Right lobe of liver (tissue), 6 donors: Measurements from ENCODE around the gene PPP1R13L. TPM values are rescaled to one million over a fixed set of nuclear protein-coding genes. Genes with fewer than 3 reads are reported as not detected.
A peak's percentile ranks its signal among the peaks of the same experiment; 100 is the strongest.

Experiments
- ATAC-seq, 4 donors: fragments of 200-7000 bp; cut with Tn5 transposase; one replicate each; pipeline ENCODE4 v1.9.1; 2020; ENCODE audit warnings: mild to moderate bottlenecking in 4 of 4, moderate library complexity in 4 of 4
- DNase-seq, 3 donors: peaks; one replicate each; pipeline ENCODE4 v3.0.0-alpha.2; 2020
- H3K27ac ChIP-seq, 3 donors: fragments of 200-600 bp; one replicate each; pipeline ENCODE4 v1.8.0; 2022
- H3K27me3 ChIP-seq, 2 donors: fragments of 200-600 bp; one replicate each; pipeline ENCODE4 v1.8.0; 2022
- H3K36me3 ChIP-seq, 4 donors: fragments of 200-600 bp; sonication (generic) in 1 of 4; one replicate each; pipeline versions ENCODE4 v1.5.1 to v1.8.0; 2017 to 2022; ENCODE audit warnings: control low read depth in 1 of 4
- H3K4me1 ChIP-seq, 4 donors: fragments of 200-600 bp; sonication (generic) in 1 of 4; one replicate each; pipeline versions ENCODE4 v1.5.1 to v1.8.0; 2017 to 2022; ENCODE audit warnings: control low read depth in 1 of 4
- H3K4me3 ChIP-seq, 3 donors: fragments of 200-600 bp; one replicate each; pipeline ENCODE4 v1.8.0; 2022
- H3K9me3 ChIP-seq, 4 donors: fragments of 200-600 bp; sonication (generic) in 1 of 4; one replicate each; pipeline versions ENCODE4 v1.5.1 to v1.8.0; 2017 to 2022; ENCODE audit warnings: control low read depth in 1 of 4
- POLR2A ChIP-seq: fragments of 450-650 bp; IDR thresholded peaks from one replicate; pipeline ENCODE4 v1.6.1; 2017; ENCODE audit warnings: antibody characterized with exemption, mild to moderate bottlenecking
- WGBS: methylation state at CpG from one replicate; pipeline ENCODE4 v1.1.6; 2018; ENCODE audit warnings: low coverage, low lambda C conversion rate; ENCODE audit not compliant: insufficient coverage; ENCODE audit errors: missing lambda C conversion rate; 5-methylcytosine and 5-hydroxymethylcytosine counted together
- intact Hi-C, 2 donors: fragments of 100-400 bp; cut with DNase I; formaldehyde crosslinking; loops; one replicate each; pipeline versions ENCODE4 v1.11.2 to v1.14.1; 2022
- total RNA-seq, 6 experiments: library from RNA; depleted of rRNA in 2 of 6; stranded (reverse); fragments of >200 nt in 2 of 6; fragmentation: NEBNext Ultra II Directional in 3 of 6; extraction: Animal tissue kit (Norgen Biotek cat#: 25700) in 3 of 6; gene quantifications; one replicate each; pipeline versions ENCODE4 v1.1.0 to v1.2.4, GENCODE V29; 2016 to 2023
- TF ChIP-seq, protein P1 (sequence below), 4 donors: fragments of 200-600 bp in 3 of 4; fragments of 450-650 bp in 1 of 4; IDR thresholded peaks; one replicate each; pipeline versions ENCODE4 v1.5.1 to v1.8.0; 2016 to 2022; ENCODE audit warnings: antibody characterized with exemption in 4 of 4, mild to moderate bottlenecking in 2 of 4
- donor health status: DM: no; HTN: yes; CAD: no.
- donor health status: DM: no; HTN: no; CAD: no.
- donor health status: DM: no; HTN: no; CAD: no.
- donor health status: DM: no; HTN: yes; CAD: no.
- donor health status: DM: no; HTN: yes; CAD: no.

Gene PPP1R13L
- total RNA-seq, 6 experiments from 2014 or later, result 6.9 to 22.9 (median 14.6) TPM

- peak; percentile 96 to 98 (median 97) for DNase-seq
- Histone ChIP-seq H3K9me3 (no peaks in the 10 kb centered on the region), H3K4me1 (peaks cover 0 to 13% (median 6%) of the 10 kb centered on the region in 4 donors), H3K4me3 (peak overlapping the region; percentile 35 to 46 (median 39)), H3K27ac (peak overlapping the region; percentile 64 to 72 (median 65)), H3K27me3 (no peaks in the 10 kb centered on the region), H3K36me3 (no peaks in the 10 kb centered on the region)
- WGBS, result 7% methylated on average over 39 of the region's 47 CpGs
- intact Hi-C loops, result loop anchor here in 1 of 2 donors (5.0 kb wide), 1 partner anchor 33 kb away; no protein-coding TSS in a partner anchor
- TF ChIP-seq POLR2A, result peak; percentile 12
- TF ChIP-seq, protein P1, sequence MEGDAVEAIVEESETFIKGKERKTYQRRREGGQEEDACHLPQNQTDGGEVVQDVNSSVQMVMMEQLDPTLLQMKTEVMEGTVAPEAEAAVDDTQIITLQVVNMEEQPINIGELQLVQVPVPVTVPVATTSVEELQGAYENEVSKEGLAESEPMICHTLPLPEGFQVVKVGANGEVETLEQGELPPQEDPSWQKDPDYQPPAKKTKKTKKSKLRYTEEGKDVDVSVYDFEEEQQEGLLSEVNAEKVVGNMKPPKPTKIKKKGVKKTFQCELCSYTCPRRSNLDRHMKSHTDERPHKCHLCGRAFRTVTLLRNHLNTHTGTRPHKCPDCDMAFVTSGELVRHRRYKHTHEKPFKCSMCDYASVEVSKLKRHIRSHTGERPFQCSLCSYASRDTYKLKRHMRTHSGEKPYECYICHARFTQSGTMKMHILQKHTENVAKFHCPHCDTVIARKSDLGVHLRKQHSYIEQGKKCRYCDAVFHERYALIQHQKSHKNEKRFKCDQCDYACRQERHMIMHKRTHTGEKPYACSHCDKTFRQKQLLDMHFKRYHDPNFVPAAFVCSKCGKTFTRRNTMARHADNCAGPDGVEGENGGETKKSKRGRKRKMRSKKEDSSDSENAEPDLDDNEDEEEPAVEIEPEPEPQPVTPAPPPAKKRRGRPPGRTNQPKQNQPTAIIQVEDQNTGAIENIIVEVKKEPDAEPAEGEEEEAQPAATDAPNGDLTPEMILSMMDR (IDR thresholded peaks at IDR 0.05), result no peak
- ATAC-seq, result peak; percentile 73 to 84 (median 82)
Measured at GRCh38 chr19:45444318-45445041, 39.6 kb upstream of the PPP1R13L start.

- no peaks in the 10 kb centered on the region for H3K27me3 ChIP-seq
- TF ChIP-seq, protein P1 (IDR thresholded peaks at IDR 0.05), result no peak
- peak; percentile 54 for TF ChIP-seq POLR2A
- peak; percentile 97 to 98 (median 98) for DNase-seq
- no peaks in the 10 kb centered on the region for H3K36me3 ChIP-seq
- peak overlapping the region; percentile 64 to 72 (median 65) for H3K27ac ChIP-seq
- H3K9me3 ChIP-seq, result no peaks in the 10 kb centered on the region
- intact Hi-C loops, result loop anchor here in 1 of 2 donors (5.0 kb wide), 1 partner anchor 34 kb away; no protein-coding TSS in a partner anchor
- WGBS, result 2% methylated on average over 20 of the region's 49 CpGs
- peak; percentile 84 to 89 (median 85) for ATAC-seq
- peaks cover 0 to 13% (median 6%) of the 10 kb centered on the region in 4 donors for H3K4me1 ChIP-seq
- H3K4me3 ChIP-seq, result peak overlapping the region; percentile 35 to 46 (median 39)
Measured at GRCh38 chr19:45443462-45444317, 38.8 kb upstream of the PPP1R13L start.

GRCh38 chr19:45442778-45443461, 38.1 kb upstream of the PPP1R13L start:
- peaks cover 0 to 13% (median 6%) of the 10 kb centered on the region in 4 donors for H3K4me1 ChIP-seq
- H3K4me3 ChIP-seq, result peak overlapping the region; percentile 35 to 46 (median 39)
- DNase-seq, result peak; percentile 49 to 67 (median 58)
- ATAC-seq, result peak in 1 of 4 donors; percentile 3
- no peaks in the 10 kb centered on the region for H3K9me3 ChIP-seq
- H3K27me3 ChIP-seq, result no peaks in the 10 kb centered on the region
- WGBS, result 20% methylated on average over 10 of the region's 15 CpGs
- H3K36me3 ChIP-seq, result no peaks in the 10 kb centered on the region
- intact Hi-C loops, result loop anchor here in 1 of 2 donors (5.0 kb wide), 1 partner anchor 34 kb away; no protein-coding TSS in a partner anchor
- H3K27ac ChIP-seq, result peak overlapping the region; percentile 64 to 72 (median 65)
- no peak for TF ChIP-seq POLR2A
- TF ChIP-seq, protein P1 (IDR thresholded peaks at IDR 0.05), result no peak

GRCh38 chr19:45442408-45442777, 37.5 kb upstream of the PPP1R13L start:
- intact Hi-C loops, result loop anchor here in 1 of 2 donors (5.0 kb wide), 1 partner anchor 35 kb away; no protein-coding TSS in a partner anchor
- H3K4me3 ChIP-seq, result no peak overlapping the region

More at GRCh38 chr19:45442408-45442777, 37.5 kb upstream of the PPP1R13L start:
- H3K36me3 ChIP-seq, result no peaks in the 10 kb centered on the region
- H3K9me3 ChIP-seq, result no peaks in the 10 kb centered on the region
- H3K27ac ChIP-seq, result peak overlapping the region in 1 of 3 donors; percentile 72
- peaks cover 0 to 13% (median 6%) of the 10 kb centered on the region in 4 donors for H3K4me1 ChIP-seq
- no peaks in the 10 kb centered on the region for H3K27me3 ChIP-seq
- no peak for ATAC-seq
- no peak for TF ChIP-seq POLR2A
- TF ChIP-seq, protein P1 (IDR thresholded peaks at IDR 0.05), result no peak
- 50% methylated on average over 2 of the region's 2 CpGs for WGBS
- no peak for DNase-seq
